NCI-H748 (cell line): ENCODE measurements around the gene TRIM28.
"Not testable (repeated sequence)": the region's sequence is repeated elsewhere in the genome, so short reads cannot be mapped to it uniquely, and the experiment has no call there.

ENCODE experiments used
- DNase-seq: peaks from one replicate; lab custom pipeline; 2025; ENCODE audit not compliant: unreplicated experiment; lab: John Stamatoyannopoulos, UW

TRIM28 gene

GRCh38 chr19:58519087-58519354 lies 24.8 kb upstream of the TRIM28 start:
- peak; percentile 91 for DNase-seq

DNA sequence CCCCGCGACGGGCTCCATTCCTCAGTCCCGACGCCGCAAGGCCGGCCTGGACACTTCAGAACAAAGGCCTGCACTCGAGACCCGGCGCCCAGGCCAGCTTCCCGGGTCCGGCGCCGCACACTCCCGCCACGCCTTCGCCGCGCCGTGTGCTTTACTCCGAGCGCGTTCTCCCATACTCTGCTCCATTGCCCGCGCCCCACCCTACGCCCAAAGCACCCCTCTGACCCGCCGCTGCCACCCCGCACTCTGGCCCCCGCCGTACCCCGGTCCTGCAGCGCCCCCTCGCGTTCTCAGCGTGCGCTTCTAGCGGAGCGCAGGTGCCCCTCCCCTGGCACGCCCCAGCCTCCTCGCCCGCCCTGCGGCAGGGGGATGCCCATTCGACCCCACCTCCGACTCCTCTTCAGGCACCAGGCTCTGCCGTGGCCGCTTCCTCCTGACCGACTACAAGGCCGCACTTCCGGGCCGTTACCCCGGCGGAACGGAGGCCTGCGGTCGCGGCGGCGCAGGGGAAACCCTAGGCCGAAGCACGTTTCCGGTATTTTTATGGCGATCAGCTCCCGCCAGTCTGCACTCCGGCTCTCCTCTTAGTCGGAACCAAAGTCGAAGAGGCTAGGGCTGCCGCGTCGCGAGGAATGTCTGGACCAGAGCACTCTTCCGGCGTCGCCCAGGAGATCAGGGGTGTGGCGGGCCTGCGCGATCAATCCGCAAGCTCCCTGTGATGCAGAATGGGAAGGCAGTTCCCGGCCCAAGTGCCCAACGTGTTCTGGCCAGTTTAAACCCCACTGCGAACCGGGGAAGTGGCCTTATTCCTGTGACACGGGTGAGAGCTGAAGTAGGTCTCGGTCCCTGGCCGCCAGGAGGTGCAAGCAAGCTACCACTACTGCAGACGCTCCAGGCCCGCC lies 24.3 kb upstream of the TRIM28 start, which contains the start of gene ZBTB45:
ZBTB45 (minus strand) TSS at position 456 of the 902 bp plus-strand sequence. CDS start 2,137 bp downstream, outside the sequence.
- peak; percentile 99 for DNase-seq

- DNase-seq, result no peak
These were observed 23.6 kb upstream of the TRIM28 start for GRCh38 chr19:58520257-58520599.

DNA sequence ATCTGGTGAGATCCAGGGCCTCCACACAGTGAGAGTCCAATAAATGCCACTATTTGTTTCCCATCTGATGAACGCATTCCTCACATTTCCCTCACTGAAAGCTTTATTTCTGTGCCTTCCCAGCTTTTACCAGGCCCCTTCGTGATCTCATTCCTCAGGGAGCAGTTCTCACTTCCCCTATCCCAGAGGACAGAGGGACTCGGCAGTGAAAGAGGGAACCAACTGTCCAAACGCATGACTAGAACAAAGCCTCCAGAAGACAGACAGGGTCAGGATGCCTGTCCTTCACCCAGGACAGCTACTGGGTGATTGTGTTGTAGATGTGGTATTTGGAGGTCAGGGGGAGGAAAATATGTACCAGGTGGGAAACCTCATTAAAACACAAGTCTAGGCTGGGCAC lies 22.2 kb upstream of the TRIM28 start:
- DNase-seq, result no peak

DNA sequence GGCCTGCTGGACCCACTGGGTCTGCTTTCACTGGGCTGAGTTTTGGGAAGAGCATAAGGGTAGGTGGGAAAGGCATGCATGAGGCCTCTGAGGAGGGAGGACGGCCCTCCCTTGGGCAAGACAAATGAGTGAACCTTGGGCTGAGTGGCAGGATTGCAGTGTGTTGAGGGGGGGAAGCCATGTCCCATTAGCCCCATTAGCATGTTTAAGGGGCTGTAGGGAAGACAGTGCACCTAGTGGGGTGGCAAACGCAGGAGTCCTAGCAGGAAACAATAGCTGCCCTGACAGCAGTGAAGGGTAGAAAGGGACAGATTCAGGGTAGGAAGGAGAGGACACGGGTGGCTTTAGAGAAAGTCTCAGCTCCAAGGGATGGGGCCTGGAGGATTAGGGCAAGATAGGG lies 21.2 kb upstream of the TRIM28 start:
- DNase-seq, result no peak

DNA sequence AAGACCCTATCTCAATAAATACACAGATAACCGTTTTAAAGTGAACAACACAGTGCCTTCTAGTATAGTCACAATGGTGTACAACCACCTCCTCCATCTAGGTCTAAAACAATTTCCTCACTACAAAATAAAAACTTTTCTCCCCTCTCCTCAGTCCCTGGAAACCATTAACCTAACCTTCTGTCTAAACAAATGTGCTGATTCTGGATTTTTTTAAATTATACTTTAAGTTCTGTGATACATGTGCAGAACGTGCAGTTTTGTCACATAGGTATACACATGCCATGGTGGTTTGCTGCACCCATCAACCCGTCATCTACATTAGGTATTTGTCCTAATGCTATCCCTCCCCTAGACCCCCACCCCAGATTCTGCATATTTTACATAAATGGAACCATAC lies 14.5 kb upstream of the TRIM28 start:
- no peak for DNase-seq

- DNase-seq, result no peak
These were observed 12.6 kb upstream of the TRIM28 start for GRCh38 chr19:58531034-58531840.

DNA sequence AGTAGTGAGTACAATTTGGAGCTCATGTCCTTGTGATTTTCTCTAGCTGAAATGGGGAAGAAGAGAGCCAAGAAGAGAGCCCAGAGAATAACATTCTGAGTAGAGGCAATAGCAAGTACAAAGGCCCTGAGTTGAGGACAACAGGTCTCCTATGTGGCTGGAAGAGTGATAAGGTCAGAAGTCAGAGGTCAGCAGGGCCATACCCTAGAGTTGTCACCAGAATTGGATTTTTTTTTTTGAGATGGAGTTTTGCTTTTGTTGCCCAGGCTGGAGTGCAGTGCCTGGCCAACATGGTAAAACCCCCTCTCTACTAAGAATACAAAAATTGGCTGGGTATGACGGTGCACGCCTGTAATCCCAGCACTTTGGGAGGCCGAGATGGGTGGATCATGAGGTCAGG lies 8.0 kb upstream of the TRIM28 start:
- no peak for DNase-seq

GRCh38 chr19:58536852-58537798 lies 6.7 kb upstream of the TRIM28 start:
- DNase-seq, result no peak

- DNase-seq, result peak; percentile 96
These were observed 5.4 kb upstream of the TRIM28 start for GRCh38 chr19:58538257-58539168.

GRCh38 chr19:58539169-58539559 lies 4.7 kb upstream of the TRIM28 start:
- not testable (repeated sequence) for DNase-seq

GRCh38 chr19:58542641-58543372 lies 1.1 kb upstream of the TRIM28 start:
- DNase-seq, result not testable (repeated sequence)

DNA sequence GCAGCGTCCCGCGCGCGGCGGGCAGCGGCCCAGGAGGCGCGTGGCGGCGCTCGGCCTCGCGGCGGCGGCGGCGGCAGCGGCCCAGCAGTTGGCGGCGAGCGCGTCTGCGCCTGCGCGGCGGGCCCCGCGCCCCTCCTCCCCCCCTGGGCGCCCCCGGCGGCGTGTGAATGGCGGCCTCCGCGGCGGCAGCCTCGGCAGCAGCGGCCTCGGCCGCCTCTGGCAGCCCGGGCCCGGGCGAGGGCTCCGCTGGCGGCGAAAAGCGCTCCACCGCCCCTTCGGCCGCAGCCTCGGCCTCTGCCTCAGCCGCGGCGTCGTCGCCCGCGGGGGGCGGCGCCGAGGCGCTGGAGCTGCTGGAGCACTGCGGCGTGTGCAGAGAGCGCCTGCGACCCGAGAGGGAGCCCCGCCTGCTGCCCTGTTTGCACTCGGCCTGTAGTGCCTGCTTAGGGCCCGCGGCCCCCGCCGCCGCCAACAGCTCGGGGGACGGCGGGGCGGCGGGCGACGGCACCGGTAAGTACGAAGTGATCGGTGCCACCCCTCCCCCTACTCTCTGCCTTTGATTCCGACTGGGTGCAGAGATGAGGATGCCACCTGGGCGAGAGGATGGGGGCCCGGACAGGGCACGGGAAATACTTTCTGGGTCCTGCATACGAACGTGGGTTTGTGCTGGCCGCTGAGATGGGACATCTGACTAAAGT lies 874 bp downstream of the TRIM28 start:
- no peak for DNase-seq

GRCh38 chr19:58545286-58546018 lies 1.6 kb downstream of the TRIM28 start:
- no peak for DNase-seq

- DNase-seq, result no peak
These were observed 2.2 kb downstream of the TRIM28 start for GRCh38 chr19:58546019-58546530.

- no peak for DNase-seq
These were observed 3.8 kb downstream of the TRIM28 start for GRCh38 chr19:58547323-58548312.
